Endothelial cell of umbilical vein (primary cell): ENCODE measurements around the gene ZNF778. TPM values are rescaled to one million over a fixed set of nuclear protein-coding genes. Genes with fewer than 3 reads are reported as not detected.

ENCODE experiments used
- BruUV-seq: library from RNA; stranded (reverse); fragments of 400-500 nt; replicated peaks from 2 replicates; lab custom pipeline; 2021; lab: Mats Ljungman, UMichigan
- CTCF ChIA-PET: fragments of 300-600, 350-600 bp; sonication (Branson Sonifier 250); formaldehyde crosslinking; loops from one replicate; lab custom pipeline; 2021; ENCODE audit warnings: antibody characterized with exemption, inconsistent platforms; lab: Charles Lee
- POLR2A ChIA-PET: fragments of 300-600, 350-600 bp; sonication (Branson Sonifier 250); formaldehyde crosslinking; loops from one replicate; lab custom pipeline; 2021; ENCODE audit warnings: antibody characterized with exemption, inconsistent platforms; lab: Charles Lee
- DNase-seq: peaks from one replicate; pipeline ENCODE4 v3.0.0-alpha.2; 2011; ENCODE audit warnings: low read depth, low spot score
- FAIRE-seq: peaks from 2 replicates; lab custom pipeline; 2011; peaks lifted over from hg19 to GRCh38; lab: Jason Lieb, UNC
- H2AFZ ChIP-seq: 2 replicates; pipeline ENCODE4 v1.6.0; 2012; ENCODE audit warnings: low read depth, low read length, control low read depth, inconsistent platforms
- H3K27ac ChIP-seq: 2 replicates; pipeline ENCODE4 v1.5.1; 2011; ENCODE audit warnings: low read depth, mild to moderate bottlenecking, control low read depth, low read length, moderate library complexity; ENCODE audit not compliant: insufficient read depth
- H3K27me3 ChIP-seq, 2 experiments: 2 replicates each; pipeline versions ENCODE4 v1.6.0 to v1.6.1; 2011; ENCODE audit warnings: low read length in 2 of 2, mixed read lengths in 1 of 2; ENCODE audit not compliant: control insufficient read depth in 2 of 2, insufficient read depth in 2 of 2
- H3K36me3 ChIP-seq, 2 experiments: 2 replicates in 1 of 2; 3 replicates in 1 of 2; pipeline ENCODE4 v1.5.1; 2011; ENCODE audit warnings: low read length in 2 of 2, mild to moderate bottlenecking in 1 of 2, moderate library complexity in 1 of 2; ENCODE audit not compliant: control insufficient read depth in 2 of 2, insufficient read depth in 2 of 2; ENCODE audit errors: extremely low read depth in 1 of 2
- H3K4me1 ChIP-seq: 3 replicates; pipeline ENCODE4 v1.5.1; 2011; ENCODE audit warnings: mild to moderate bottlenecking, low read length; ENCODE audit not compliant: control insufficient read depth, insufficient read depth; ENCODE audit errors: extremely low read depth
- H3K4me2 ChIP-seq: 2 replicates; pipeline ENCODE4 v1.6.1; 2011; ENCODE audit warnings: low read length, control low read depth, mixed read lengths; ENCODE audit not compliant: insufficient read depth
- H3K4me3 ChIP-seq, 3 experiments: fragments of 200-600 bp in 1 of 3; sonication (generic), shearing (Covaris generic) in 1 of 3; replicated peaks in 1 of 3; 2 replicates each; pipeline ENCODE4 v1.5.1; 2011 to 2016; ENCODE audit warnings: control low read depth in 3 of 3, low read length in 3 of 3, mild to moderate bottlenecking in 2 of 3, inconsistent platforms in 1 of 3, low read depth in 1 of 3, moderate library complexity in 1 of 3; ENCODE audit not compliant: insufficient read depth in 1 of 3
- H3K79me2 ChIP-seq: 2 replicates; pipeline ENCODE4 v1.6.0; 2012; ENCODE audit warnings: low read length, inconsistent platforms; ENCODE audit not compliant: control insufficient read depth, insufficient read depth
- H3K9ac ChIP-seq: replicated peaks from 2 replicates; pipeline ENCODE3; 2011; ENCODE audit warnings: low read length, control low read depth; ENCODE audit not compliant: insufficient read depth; ENCODE audit errors: extremely low read depth
- H3K9me1 ChIP-seq: replicated peaks from 3 replicates; pipeline ENCODE4 v1.6.0; 2011; ENCODE audit warnings: mild to moderate bottlenecking, low read length; ENCODE audit not compliant: control insufficient read depth, insufficient read depth; ENCODE audit errors: extremely low read depth
- H3K9me3 ChIP-seq: replicated peaks from 2 replicates; pipeline ENCODE4 v1.5.1; 2012; ENCODE audit warnings: low read length, inconsistent platforms; ENCODE audit not compliant: control insufficient read depth, insufficient read depth
- H4K20me1 ChIP-seq: replicated peaks from 2 replicates; pipeline ENCODE3; 2011; ENCODE audit warnings: mild to moderate bottlenecking, low read length; ENCODE audit not compliant: control insufficient read depth, insufficient read depth; ENCODE audit errors: extremely low read depth
- CTCF ChIP-seq, 2 donors: IDR thresholded peaks; 1 replicate in 1 of 2; 2 replicates in 1 of 2; pipeline ENCODE4 v1.5.1; 2011; ENCODE audit warnings: low read length in 2 of 2, mild to moderate bottlenecking in 2 of 2, moderate library complexity in 2 of 2, control low read depth in 1 of 2, inconsistent platforms in 1 of 2, low read depth in 1 of 2; ENCODE audit not compliant: insufficient read depth in 1 of 2; ENCODE audit errors: extremely low read depth in 1 of 2
- EZH2 ChIP-seq: IDR thresholded peaks from 2 replicates; pipeline ENCODE4 v1.6.1; 2012; ENCODE audit warnings: borderline replicate concordance, low read depth, mild to moderate bottlenecking, moderate library complexity, low read length, inconsistent platforms; ENCODE audit not compliant: severe bottlenecking
- FOS ChIP-seq: IDR thresholded peaks from 2 replicates; pipeline ENCODE4 v1.6.1; 2011; ENCODE audit warnings: mild to moderate bottlenecking, low read length, moderate library complexity, borderline replicate concordance; ENCODE audit not compliant: insufficient read depth
- GATA2 ChIP-seq: IDR thresholded peaks from 2 replicates; pipeline ENCODE4 v1.7.0; 2011; ENCODE audit warnings: low read depth, mild to moderate bottlenecking, moderate library complexity, mixed read lengths, low read length; ENCODE audit not compliant: insufficient read length, insufficient read depth
- JUN ChIP-seq: IDR thresholded peaks from 2 replicates; pipeline ENCODE4 v1.6.1; 2011; ENCODE audit warnings: borderline replicate concordance, low read depth; ENCODE audit not compliant: insufficient read length, insufficient read depth
- MAX ChIP-seq: IDR thresholded peaks from 2 replicates; pipeline ENCODE4 v1.6.1; 2011; ENCODE audit not compliant: insufficient read depth, insufficient read length
- MYC ChIP-seq: IDR thresholded peaks from one replicate; pipeline ENCODE4 v1.6.1; 2011; ENCODE audit warnings: mild to moderate bottlenecking, low read depth, low read length
- POLR2A ChIP-seq: IDR thresholded peaks from 2 replicates; pipeline ENCODE4 v1.6.1; 2012; ENCODE audit warnings: low read depth, mild to moderate bottlenecking, control low read depth, low read length
- POLR2AphosphoS5 ChIP-seq: IDR thresholded peaks from 2 replicates; pipeline ENCODE4 v1.6.1; 2012; ENCODE audit warnings: low read depth, mild to moderate bottlenecking, control low read depth, low read length, moderate library complexity; ENCODE audit not compliant: insufficient read depth
- dilution Hi-C: fragments of 300-500 bp; cut with MboI; formaldehyde crosslinking; loops from one replicate; pipeline ENCODE4 v1.15.0; 2019; ENCODE audit warnings: low sequenced_read_pairs; ENCODE audit not compliant: extremely low pct_ligation_motif_present
- intact Hi-C: fragments of 100-400 bp; cut with micrococcal nuclease; formaldehyde crosslinking; loops from one replicate; pipeline ENCODE4 v1.10.0; 2022
- polyA plus RNA-seq, 4 experiments: library from polyadenylated mRNA; depleted of rRNA in 3 of 4; stranded (reverse) in 3 of 4; unstranded in 1 of 4; fragments of >200 nt; gene quantifications; 2 replicates each; pipeline versions ENCODE4 v1.2.1 to v1.2.3, GENCODE V29; 2011 to 2012; ENCODE audit warnings: missing spikeins in 1 of 4
- total RNA-seq: library from RNA; stranded (reverse); gene quantifications from 2 replicates; pipeline ENCODE4 v1.2.3, GENCODE V29; 2021

Gene ZNF778
- total and polyA plus RNA-seq, 2 donors (not counting 3 experiments of a cell fraction or from before 2014, with no cell fraction given), result 3.8 to 10.9 TPM

GRCh38 chr16:89268987-89269735, 51.7 kb downstream of the ZNF778 start:
- no peaks in the 10 kb centered on the region for H3K9me1 ChIP-seq
- H3K4me3 ChIP-seq, result no peak overlapping the region
- no peaks in the 10 kb centered on the region for H4K20me1 ChIP-seq
- no TSS peak for BruUV-seq
- dilution Hi-C loops, result no loop called here
- CTCF ChIA-PET, result interaction anchor here (1.0 kb wide), 1 partner anchor 28 kb away, joined by 3 read pairs; no protein-coding TSS in a partner anchor
- H2AFZ ChIP-seq, result no peak overlapping the region
- H3K27ac ChIP-seq, result no peak overlapping the region
- H3K36me3 ChIP-seq, result peaks cover 10 to 39% of the 10 kb centered on the region in 2 experiments
- H3K79me2 ChIP-seq, result peaks cover 5% of the 10 kb centered on the region
- no peaks in the 10 kb centered on the region for H3K4me1 ChIP-seq
- DNase-seq (no peak), FAIRE-seq (no peak)
- no peaks in the 10 kb centered on the region for H3K9me3 ChIP-seq
- H3K9ac ChIP-seq, result no peak overlapping the region
- intact Hi-C loops, result no loop called here
- POLR2A ChIA-PET, result no interaction called here
- H3K4me2 ChIP-seq, result no peak overlapping the region
- TF ChIP-seq FOS (no peak), CTCF (IDR thresholded peaks at IDR 0.05; ENCODE audit: extremely low read depth in 1 of 2, insufficient read depth in 1 of 2, low read depth in 1 of 2, low read length in 2 of 2) (no peak), POLR2AphosphoS5 (no peak), JUN (no peak), MAX (no peak), GATA2 (no peak), MYC (no peak), POLR2A (no peak), EZH2 (no peak)
- no peaks in the 10 kb centered on the region for H3K27me3 ChIP-seq
